NCI-H510A treated with DMSO at 0.1 percent for 48 hours (cell line): ENCODE results near the gene GTF2F2.

Experiments
- DNase-seq: peaks from one replicate; lab custom pipeline; 2025; lab: John Stamatoyannopoulos, UW

GTF2F2 gene

DNA sequence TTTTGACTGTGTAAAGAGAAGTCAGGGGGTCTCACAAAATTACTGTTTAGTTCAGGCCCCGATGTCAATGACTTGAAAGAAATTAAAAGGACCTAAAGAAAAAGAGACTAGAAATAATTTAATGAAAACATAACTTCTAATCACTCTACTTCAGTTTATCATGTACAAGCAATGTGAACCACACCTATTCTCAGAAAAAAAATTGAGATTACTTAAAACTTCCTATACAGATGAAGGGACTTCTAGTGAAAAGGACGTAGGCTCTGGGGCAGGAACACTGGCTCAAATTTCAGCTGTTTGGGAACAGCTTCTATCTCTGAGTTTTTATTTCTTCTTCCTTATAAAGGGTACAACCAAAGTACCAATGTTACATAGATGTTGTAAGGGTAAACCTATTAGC lies 182.7 kb downstream of the GTF2F2 start:
- no peak for DNase-seq

DNA sequence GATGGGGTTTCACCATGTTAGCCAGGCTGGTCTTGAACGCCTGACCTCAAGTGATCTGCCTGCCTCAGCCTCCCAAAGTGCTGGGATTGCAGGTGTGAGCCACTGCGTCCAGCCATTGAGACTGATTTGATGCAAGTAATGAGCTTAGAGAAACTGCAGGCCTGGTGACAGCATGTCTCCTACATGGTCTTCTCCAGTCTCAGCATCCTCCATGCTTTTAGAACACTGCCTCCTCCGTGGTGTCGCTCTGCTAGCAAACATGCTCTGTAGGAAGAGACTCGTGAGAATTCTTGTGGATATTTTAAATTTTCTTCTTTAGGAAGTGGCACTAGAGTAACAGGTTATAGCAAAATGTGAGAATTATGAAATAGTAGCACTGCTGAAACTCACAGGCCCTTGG lies 183.6 kb downstream of the GTF2F2 start:
- DNase-seq: no peak

GRCh38 chr13:45305079-45305478 lies 184.8 kb downstream of the GTF2F2 start:
- no peak for DNase-seq

DNA sequence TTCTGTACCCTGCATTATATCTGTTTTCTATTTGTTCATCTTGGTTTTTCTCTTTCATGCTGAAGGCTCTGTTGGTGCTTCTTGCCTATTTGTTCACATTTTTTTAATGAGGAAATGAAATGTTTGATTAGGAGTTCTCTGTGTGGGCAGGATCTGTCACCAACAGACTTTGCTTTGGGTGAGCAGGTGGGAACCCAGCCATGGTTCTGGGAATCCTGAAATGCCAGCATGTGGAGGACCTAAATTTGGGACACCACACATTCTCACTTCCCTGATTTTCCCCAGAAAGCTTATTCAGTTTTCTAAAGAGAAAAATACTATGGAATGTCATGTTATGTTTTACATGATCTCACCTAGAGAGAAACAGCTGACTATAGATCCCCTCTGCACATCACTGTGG lies 186.7 kb downstream of the GTF2F2 start:
- DNase-seq: no peak

- DNase-seq: no peak
Observed at GRCh38 chr13:45310341-45311131, 190.2 kb downstream of the GTF2F2 start.

DNA sequence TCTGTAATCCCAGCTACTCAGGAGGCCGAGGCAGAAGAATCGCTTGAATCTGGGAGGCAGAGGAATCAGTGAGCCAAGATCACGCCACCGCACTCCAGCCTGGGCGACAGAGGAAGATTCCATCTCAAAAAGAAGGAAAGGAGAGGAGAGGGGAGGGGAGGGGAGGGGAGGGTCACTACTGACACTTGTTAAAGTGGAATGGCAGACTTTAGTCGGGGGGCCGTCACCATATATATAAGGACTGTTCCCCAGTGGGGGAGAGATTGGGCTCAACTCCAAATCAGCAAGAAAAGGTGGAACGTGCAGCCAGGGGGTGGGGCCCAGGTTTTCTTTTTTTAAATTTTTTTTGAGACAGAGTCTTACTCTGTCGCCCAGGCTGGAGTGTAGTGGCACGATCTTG lies 194.5 kb downstream of the GTF2F2 start:
- no peak for DNase-seq

- DNase-seq: no peak
Observed at GRCh38 chr13:45315520-45316167, 195.3 kb downstream of the GTF2F2 start.

DNA sequence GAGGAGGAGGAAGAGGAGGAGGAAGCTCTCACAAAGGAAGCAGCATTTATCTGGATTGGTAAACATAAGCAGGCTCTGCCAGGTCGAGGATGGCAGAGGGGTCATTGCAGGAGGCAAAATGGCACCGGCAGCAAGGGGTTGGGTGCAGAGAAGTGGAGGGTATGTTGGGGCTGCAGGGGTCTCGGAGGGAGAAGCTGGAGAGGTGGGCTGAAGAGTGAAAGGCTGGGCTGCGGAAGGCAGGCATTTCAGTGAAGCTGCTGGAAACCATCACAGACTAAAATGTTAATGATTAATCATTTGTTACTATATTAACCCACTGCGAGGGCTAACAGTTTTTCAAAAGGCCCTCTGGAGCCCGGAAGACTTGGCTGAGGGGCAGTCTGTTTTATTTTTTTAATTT lies 196.0 kb downstream of the GTF2F2 start:
- no peak for DNase-seq

- DNase-seq: no peak
Observed at GRCh38 chr13:45316996-45317395, 196.7 kb downstream of the GTF2F2 start.

DNA sequence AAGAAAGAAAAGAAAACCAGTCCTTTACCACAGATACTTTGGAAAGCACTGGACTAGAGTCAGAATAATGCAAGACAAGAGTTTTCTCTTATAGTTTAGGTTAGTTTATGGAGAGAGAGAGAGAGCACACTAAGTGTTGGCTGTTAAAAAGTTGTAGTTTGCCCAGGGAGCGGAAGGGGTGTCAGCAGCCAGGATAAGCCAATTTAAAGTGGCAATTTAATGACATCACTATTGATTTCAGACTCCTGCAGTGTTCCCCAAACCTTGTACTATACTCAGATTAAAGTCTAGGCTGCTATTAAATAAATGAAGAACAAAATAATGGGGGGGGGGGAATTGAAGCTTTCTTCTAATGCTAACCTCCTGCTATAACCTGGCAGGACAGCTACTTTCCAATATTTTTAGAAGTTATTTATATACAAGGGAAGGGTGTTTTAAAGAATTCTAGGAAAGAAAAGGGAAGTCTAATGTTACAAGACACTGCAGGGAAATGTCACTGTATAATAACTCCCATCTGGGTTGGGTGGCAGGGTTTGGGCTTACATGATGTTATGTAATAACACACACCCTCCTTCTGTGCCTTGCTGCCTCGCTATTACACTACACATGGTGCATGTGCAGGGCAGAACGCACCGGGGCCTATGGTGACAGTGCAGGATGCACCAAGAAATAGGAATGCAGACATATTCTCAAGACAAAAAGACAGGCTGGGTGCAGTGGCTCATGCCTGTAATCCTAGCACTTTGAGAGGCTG lies 200.7 kb downstream of the GTF2F2 start:
- no peak for DNase-seq

DNA sequence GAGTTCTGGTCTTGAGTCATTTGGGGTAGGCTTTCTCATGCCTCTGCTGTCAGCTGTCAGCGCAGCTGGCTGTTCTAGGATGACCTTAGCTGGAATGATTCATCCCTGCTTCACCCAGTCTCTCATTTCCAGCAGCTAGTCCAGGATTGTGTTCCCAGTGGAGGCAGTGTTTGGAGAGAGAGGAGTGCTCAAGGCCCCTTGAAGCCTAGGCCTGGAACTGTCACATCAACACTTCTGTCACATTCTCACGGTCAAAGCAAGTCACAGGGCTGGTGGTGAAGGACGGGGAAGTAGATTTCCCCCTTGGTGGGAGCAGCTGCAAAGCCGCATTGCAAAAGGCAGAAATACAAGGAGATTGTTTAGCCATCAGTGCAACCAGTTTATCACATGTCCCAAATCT lies 205.5 kb downstream of the GTF2F2 start:
- DNase-seq: no peak

- no peak for DNase-seq
Observed at GRCh38 chr13:45327253-45327955, 207.1 kb downstream of the GTF2F2 start.

DNA sequence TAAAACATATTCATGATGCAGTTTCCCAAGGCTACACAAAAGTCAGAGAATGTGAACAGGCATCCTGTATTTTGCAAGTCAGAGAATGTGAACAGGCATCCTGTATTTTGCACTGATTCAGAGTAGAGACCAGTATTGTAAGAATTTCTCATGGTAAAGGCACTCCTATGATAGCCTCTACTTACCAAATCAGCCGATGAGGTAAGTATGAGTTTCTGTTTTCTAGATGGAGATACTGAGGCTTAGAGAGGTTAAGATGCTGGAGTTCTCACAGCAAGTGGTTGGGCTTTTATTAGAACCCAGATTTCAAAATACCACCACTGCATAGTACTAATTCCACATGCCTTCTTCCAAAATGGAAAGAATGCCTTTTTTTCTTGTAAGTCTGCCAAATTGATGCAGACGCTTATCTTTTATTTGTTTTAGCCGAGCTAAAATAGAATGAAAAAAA lies 208.4 kb downstream of the GTF2F2 start:
- no peak for DNase-seq

GRCh38 chr13:45331123-45331619 lies 210.9 kb downstream of the GTF2F2 start:
- DNase-seq: no peak

- no peak for DNase-seq
Observed at GRCh38 chr13:45331692-45332035, 211.4 kb downstream of the GTF2F2 start.

- no peak for DNase-seq
Observed at GRCh38 chr13:45332036-45332830, 211.9 kb downstream of the GTF2F2 start.

DNA sequence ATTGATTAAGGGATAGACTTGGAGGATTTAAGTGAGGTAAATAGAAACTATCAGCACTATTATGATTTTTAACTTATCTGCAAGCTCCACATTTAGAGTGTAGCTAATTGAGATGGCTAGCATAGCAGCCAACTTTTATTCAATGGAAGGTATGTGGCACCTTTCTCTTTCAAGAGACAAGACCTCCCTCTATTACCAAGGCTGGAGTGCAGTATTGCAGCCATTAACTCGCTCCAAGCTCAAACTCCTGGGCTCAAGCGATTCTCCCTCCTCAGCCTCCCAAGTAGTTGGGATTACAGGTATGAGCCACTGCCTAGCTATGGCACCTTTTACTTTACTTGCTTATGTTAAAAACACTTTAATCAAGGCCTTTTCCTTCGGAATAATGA lies 212.5 kb downstream of the GTF2F2 start:
- no peak for DNase-seq

- DNase-seq: no peak
Observed at GRCh38 chr13:45333251-45333976, 213.1 kb downstream of the GTF2F2 start.
